NCI-H345 treated with DMSO at 0.1 percent for 48 hours (cell line): ENCODE measurements around the gene E2F2.
"Not testable (repeated sequence)": the region's sequence is repeated elsewhere in the genome, so short reads cannot be mapped to it uniquely, and the experiment has no call there.

Experiments
- DNase-seq: peaks from one replicate; lab custom pipeline; 2025; ENCODE audit not compliant: unreplicated experiment; lab: John Stamatoyannopoulos, UW

E2F2 gene

GRCh38 chr1:23548704-23549143, 17.7 kb upstream of the E2F2 start:
- no peak for DNase-seq

- no peak for DNase-seq
Measured at GRCh38 chr1:23546897-23547584, 16.0 kb upstream of the E2F2 start.

- DNase-seq: no peak
Measured at GRCh38 chr1:23545851-23546250, 14.8 kb upstream of the E2F2 start.

GRCh38 chr1:23544444-23545389, 13.7 kb upstream of the E2F2 start:
- DNase-seq: peak; percentile 51

GRCh38 chr1:23543707-23544443, 12.8 kb upstream of the E2F2 start:
- no peak for DNase-seq

- not testable (repeated sequence) for DNase-seq
Measured at GRCh38 chr1:23542940-23543339, 11.9 kb upstream of the E2F2 start.

DNA sequence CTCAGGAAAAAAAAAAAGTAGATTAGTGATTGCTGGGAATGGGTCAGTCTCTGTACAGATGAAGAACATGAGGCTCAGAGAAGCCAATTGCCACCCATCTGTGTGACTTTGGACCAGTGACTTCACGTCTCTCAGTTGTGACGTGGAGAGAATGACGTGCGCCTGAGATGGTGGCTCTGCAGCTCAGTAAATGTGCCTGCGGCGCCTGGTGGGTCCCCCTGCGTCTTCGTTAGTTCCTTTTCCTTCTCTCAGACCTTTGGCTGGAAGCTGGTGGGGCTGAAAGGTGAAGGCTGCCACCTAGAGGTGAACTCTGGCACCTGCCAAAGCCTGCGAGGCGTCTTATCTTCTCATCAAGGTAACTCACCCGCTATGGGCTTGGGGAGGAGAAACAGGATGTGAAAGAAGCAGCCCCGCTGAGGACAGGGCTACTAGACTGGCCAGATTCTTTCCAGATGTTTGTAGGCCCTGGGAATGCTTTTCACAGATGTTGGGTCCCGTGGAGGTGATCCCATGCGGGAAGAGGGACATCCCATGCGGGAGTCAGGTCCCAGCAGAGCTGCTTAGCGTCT, 8.7 kb upstream of the E2F2 start:
- DNase-seq: peak; percentile 80

DNA sequence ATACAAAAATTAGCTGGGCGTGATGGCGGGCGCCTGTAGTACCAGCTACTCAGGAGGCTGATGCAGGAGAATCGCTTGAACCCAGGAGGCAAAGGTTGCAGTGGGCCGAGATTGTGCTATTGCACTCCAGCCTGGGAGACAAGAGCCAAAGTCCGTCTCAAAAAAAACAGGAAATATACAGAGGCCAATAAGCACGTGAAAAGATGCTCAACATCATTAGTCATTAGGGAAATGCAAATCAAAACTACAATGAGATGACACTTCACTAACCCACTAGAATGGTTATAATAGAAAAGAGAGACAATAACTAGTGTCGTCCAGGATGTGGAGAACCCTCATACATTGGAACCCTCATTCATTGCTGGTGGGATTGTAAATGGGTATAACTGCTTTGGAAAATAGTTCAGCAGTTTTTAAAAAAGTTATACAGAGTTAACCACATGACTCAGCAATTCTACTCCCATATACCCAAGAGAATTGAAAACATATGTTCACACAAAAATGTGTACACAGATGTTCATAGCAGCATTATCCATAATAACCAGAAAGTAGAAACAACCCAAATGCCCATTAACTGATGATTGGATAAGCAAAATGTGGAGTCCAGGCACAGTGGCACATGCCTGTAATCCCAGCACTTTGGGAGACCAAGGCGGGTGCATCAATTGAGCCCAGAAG, 6.4 kb upstream of the E2F2 start:
- DNase-seq: no peak

GRCh38 chr1:23533246-23534023, 2.4 kb upstream of the E2F2 start:
- no peak for DNase-seq

DNA sequence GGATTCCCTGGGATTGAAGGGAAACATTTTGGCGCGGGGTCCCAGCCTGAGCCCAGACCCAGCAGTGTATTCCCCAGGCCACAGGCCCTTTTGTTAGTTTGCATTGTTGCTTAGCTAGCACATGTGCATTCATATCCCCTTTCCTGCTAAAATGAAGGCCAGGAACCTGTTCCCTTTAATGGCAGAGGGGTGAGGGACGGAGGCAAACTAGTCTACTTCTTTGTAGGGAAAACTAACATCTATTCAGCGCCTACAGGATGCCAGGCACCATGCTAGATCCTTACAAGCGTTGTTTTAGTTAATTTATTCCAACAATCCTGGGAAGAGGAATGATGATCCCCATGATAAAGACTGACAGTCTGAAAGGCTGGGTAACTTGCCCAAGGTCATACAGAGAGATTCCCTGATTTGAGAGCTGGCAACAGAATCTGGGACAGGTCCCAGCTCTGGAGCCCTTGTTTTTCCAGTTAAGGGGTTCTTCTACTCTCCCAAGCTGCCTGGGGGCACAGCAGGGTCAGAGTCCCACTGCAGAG, 595 bp upstream of the E2F2 start:
- DNase-seq: no peak

DNA sequence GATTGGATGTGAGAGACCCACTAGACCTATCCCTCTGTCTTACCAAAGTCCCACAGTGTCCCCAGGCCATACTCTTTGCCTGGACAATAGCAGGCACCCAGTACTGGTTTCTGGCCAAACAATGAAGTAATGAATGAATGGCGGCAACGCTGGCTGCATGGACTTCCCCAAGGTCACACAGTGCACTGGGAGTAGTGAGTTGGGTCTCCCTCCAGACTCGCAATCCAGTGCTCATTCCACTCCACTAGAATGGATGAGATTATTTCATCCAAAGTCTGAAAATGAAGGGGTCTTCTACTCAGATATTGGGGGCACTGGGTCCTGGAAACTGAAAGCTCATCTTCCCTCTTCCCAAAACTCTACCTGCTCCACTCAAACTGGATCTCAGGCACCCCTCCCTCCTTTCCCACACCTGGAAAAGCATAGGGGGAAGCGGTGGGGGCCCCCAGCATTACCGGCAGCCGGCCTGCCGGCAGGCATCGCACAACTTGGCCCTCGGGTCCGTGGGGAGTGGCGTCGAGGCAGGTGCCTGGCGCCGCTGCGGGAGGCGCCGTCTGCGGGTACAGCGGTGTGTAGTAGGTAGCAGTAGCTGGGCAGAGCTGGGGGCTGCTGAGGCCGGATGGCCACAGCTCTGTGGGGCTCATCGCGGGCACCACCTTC, 816 bp downstream of the E2F2 start:
- no peak for DNase-seq

- DNase-seq: no peak
Measured at GRCh38 chr1:23529146-23530086, 1.6 kb downstream of the E2F2 start.

- peak; percentile 77 for DNase-seq
Measured at GRCh38 chr1:23528250-23528978, 2.6 kb downstream of the E2F2 start.

DNA sequence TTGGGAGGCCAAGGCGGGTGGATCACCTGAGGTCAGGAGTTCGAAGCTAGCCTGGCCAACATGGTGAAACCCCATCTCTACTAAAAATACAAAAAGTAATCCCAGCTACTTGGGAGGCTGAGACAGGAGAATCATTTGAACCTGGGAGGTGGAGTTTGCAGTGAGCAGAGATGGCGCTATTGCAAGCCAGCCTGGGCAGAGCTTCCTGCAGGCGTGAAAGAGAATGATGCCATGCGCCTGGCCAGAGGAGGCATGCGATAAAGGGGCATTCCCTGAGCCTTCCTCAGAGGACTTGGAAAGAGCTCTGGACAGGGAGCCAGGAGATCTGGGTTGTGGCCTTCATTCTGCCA, 3.2 kb downstream of the E2F2 start:
- DNase-seq: no peak

DNA sequence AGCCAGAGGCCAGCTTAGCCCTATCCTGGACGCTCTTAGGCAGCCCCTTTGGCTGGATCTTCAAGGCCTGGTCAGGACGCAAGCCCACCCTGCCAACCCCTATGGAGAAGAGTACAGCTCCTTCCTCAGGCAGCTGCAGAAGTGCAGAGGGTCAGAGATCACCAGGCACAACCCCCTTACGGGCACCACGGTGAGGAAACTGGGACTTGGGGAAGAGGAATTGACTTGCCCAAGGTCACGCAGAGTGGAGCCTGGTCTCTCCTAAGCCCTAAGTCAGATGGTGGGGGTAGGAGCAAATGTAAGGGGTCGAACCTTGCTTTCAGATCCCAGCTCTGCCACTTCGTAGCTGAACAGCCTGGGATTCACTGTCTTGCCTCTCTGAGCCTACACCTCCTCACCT, 3.7 kb downstream of the E2F2 start:
- no peak for DNase-seq

- no peak for DNase-seq
Measured at GRCh38 chr1:23526329-23527041, 4.5 kb downstream of the E2F2 start.
